ENCODE measurements around the gene PRR33.
"Not testable (repeated sequence)": the region's sequence is repeated elsewhere in the genome, so short reads cannot be mapped to it uniquely, and the experiment has no call there.

Gene PRR33

DNA sequence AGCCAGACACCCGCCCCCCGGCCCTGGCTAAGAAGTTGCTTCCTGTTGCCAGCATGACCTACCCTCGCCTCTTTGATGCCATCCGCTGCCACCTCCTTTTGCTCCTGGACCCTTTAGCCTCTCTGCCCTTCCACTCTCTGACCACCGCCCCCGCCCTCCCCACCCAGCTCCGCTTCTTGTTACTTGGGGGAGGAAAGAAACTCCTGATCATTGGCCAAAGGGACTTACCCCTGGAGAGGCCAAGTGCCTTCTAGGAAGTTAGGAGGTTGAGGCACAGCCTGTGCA lies at the start of gene PRR33:
Gene PRR33, minus strand, starts transcription at position 65 of the 285 bp plus-strand sequence. CDS start 1,311 bp downstream, outside the sequence.
- DNase-seq, result no peak

DNA sequence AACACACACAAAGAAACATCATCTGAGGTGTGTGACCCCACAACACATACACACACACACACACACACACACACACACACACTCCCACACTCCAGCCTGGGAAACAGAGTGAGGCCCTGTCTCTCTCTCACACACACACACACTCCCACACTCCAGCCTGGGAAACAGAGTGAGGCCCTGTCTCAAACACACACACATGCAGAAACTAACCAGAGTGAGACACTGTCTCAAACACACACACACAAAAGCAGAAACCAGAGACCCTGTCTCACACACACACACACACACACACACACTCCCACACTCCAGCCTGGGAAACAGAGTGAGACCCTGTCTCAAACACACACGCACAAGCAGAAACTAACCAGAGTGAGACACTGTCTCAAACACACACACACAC lies 48.1 kb upstream of the PRR33 start:
- DNase-seq, result not testable (repeated sequence)

DNA sequence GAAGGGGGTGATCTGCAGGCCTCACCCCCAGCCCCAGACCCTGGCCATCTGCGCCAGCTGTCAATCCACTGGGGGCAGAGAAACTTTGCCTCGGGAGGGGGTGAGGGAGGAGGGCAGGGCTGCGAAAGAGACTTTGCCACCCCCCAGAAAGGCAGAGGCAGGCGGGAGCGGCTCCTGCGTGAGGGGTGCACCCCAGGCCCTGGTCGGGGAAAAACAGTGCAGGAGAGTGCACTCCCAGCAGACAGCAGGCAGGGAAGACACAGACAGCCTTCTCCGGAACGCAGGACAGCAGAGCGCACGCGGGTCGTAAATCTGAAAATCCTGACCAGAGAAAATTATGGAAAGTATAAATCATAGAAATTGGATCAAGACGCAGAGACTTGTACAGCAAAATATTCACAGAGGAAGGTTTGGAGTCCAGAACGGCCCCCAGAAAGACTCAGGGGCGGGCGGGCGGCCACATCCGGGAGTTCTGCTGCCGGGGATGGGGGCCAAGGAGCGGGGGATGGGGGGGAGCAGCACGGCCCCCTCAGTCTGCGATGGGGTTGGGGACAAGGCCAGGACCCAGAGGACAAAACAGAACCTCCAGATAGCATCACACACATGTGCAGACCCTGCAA lies 47.4 kb upstream of the PRR33 start:
- peak; percentile 40 for DNase-seq

DNA sequence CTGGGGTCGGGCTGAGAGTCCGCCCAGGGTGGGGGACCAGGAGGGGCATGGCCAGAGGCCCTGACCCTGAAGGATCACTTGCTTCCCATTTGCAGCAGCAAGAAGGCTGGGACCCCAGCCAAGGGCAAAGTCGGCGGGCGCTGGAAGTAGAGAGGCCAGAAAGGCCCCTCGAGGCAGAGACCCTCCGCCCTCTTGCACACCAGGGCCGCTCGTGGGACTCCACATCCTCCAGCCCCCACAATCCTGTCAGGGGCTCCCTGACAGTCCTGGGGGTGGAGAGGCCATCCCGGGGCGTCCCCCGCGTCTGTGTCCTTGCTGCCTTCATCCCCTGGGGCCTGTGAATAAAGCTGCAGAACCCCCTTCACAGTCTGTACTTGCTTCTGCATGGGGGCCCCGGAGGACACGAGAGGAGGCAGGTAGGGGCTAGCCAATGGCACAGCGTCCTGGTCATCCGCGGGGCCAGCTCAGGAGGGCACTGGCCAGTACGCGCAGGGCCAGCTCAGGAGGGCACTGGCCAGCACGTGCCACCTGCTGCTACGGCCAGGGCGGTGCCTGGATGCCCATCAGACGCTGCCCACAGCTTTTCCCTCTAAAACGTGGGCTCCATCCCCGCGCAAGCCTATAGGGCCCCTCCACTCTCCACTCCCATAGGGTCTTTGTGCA lies 46.8 kb upstream of the PRR33 start:
- no peak for DNase-seq

DNA sequence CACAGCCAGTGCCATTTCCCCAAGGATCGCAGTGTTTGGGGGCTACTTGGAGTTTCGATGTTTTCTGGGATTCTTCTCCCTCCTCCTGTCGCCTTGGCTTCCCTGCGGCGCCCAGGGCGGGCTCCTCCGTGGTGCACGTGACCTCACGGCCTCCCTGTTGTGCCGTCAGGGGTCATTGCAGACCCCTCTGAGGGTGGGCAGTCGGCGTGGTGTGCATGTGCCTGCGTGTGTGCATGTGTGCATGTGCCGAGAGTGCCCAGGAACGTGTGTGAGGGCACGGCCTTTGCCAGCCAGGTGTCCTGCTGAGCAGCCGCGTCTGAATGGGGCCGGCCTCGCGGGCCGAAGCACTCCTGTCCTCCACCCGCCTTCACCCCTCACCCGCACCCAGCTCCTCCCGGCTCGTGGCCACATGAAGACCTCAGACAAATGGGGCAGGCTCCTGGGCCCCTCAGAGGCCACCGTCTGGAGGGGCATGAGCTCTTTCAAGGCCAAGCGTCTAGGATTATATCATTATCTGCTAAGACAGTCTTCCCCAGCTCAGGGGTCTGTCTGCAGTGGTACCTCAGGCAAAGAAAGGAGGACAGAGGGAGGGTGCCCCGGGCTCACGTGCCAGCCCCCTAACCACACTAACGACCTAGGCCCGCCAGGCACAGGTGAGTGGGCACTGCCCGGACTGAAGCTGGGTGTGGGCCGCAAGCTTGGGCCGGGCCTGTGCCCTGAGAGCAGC lies 46.1 kb upstream of the PRR33 start:
- DNase-seq, result no peak

DNA sequence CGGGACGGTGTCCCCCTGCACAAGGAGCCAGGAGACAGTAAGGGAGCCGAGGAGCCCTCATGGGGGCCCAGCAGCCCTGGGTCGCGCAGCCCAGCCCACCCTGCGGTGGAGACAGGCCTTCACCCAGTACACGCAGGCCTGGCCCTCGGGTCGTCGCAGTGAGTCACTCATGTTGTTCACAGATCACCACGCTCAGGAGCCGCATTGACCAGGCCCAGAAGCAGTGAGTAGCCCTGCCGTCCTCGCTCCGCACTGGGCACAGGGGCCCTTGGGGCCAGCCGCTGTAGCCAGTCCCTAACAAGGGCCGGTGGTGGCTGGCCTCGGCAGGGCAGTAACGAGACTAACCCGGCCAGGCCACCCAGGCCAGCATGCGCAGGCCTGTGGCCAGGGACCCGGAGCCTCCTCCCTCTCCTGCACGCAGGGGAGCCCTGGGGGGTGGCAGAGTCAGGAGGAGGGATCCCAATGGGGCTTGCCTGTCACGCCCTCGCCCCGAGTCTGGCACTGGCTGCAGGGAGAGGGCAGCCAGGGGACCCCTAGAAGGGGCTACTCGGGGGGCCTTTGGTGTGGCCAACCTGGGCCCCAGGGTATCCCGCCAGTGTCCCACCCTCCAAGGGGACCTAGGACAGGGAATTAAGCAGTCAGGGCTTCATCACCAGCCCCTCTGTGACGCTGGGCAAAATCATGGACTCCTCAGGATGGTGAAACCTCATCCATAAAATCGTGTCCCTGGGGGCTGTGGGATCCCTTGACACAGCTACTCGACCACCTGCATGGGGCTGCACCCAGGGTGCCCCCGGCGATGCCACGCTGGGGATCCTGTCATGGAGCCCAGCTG lies 45.3 kb upstream of the PRR33 start:
- DNase-seq, result peak; percentile 40

DNA sequence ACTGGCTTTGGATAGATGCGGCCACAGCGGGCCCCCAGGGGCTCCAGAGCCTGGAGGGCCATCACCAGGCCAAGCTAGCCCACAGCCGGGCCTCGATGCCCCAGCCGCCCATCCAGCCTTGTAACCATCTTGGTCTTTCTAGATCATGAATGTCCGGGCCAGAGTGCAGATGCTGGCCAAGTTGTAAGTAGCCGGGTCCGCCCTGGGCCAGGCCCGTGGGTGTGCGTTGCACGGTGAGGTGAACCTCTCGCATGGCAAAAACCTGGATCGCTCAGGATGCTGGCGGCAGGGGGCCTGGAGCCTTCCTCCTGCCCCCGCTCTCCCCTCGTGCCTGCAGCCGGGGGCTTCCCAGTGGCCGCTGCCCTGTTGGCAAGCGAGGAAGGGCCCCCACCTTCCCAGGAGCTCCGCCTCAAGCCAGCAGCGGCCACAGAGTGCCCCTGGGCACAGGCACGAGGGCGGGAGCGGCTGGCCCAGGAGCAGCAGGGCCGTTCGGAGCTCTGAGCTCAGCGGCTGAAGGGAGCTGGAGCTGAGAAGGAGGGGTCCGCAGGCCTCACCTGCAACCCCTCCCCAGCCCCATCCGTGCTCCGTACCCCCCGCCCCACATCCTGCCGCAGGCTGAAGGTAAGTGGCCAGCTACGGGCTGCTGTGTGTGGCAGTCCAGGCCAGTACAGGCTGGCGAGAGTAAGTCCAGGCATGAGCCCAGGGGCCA lies 44.5 kb upstream of the PRR33 start:
- no peak for DNase-seq

DNA sequence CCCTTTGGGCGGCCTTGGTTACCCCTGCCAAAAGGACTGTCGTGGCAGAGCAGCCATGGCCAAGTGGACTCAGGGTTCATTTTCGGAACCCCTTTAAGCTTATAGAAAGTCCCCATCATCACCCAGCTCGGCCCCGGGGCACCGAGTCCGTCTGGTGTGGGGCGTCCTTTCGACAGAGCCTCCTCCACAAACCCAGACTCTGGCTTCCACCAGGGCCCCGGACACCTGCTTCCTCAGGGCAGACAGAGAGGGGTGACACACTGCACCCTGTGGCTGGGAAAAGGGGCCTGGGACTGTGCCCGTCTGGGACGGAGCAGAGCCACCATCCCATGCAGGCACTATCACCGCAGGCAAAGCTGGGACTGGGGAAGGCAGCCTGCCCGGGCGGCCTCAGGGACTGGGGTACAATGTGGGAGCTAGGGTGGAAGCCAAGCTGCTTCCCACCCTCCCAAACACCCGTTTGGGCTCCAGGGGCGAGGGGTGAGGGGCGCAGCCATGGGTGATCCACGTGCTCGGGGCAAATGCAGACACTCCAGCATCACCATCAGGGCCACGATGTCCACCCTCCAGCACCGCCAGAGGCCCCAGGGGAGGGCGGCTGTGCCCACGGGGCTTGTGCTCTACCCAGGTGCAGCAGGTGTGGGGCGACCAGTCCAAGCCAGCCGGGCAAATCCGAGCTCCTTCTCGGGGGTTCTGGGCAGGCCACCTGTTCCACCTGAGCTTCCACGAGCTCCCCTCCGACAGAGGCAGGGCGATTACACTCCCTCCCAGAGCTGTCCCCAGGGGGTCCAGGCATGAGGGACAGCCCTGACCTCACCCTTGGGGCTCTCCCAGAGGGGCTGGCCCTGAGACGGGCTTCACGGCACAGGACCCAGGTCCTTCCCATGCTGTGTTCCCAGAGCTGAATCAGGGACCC lies 43.7 kb upstream of the PRR33 start:
- no peak for DNase-seq

DNA sequence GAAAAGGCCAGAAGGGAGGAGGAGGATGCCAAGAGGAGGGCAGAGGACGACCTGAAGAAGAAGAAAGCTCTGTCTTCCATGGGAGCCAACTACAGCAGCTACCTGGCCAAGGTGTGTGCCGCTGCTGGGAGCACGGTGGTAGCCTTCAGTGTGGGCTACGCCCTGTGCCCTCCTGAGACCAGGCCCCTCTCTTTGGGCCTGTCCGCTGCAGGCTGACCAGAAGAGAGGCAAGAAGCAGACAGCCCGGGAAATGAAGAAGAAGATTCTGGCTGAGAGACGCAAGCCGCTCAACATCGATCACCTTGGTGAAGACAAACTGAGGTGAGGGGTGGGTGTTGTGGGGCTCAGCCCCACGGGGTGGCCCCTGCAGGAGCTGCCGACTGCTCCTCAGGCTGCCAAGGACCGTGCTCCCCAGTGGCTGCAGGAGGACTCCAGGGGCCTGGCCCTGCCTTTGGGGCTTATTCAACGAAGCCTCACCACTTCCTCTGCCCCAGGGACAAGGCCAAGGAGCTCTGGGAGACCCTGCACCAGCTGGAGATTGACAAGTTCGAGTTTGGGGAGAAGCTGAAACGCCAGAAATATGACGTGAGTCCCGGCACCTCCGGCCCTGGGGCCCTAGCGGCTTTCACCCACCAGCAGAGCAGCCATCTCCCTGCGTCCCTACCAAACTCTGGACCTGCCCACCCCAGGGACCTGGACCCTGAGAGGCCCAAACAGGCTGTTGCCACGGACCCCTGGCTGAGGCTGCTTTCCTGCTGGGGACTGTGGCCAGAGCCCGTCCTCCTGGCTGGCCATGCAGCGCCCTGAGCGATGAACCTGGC lies 42.9 kb upstream of the PRR33 start:
- DNase-seq, result no peak

DNA sequence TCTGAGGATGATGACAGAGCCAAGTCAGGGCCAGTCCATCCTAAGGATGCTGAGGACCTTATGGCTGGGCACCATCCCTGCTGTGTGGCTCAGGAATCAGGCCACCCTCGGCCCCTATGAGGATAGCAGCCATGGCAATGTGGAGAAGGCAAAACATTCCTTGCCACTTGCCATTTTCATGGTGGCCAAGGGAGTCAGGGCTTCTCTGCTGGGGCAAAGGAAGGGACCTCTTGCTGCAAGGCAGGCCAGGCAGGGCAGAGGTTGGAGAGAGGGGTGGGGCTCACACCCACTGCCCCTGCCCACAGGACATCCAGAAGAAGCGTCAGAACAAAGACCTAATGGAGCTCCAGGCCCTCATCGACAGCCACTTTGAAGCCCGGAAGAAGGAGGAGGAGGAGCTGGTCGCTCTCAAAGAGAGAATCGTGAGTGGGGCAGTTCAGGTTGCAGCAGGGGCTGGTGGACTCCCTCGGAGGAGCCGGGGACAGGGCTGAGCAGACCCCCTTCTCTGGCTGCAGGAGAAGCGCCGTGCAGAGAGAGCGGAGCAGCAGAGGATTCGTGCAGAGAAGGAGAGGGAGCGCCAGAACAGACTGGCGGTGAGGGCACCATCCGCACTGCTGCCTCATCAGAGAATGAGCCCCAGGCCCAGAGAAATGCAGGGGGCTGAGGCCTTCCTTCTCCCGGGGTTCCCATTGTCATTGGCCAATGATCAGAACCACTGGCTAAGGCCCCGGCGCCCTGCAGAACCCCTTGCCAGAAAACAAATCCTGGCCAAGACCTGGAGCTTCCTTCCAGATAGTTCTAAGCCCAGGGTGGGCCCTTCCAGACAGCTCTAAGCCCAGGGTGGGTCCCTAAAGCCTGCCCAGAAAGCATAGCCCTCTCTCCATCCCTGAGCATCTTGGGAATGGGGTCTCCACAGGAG lies 42.0 kb upstream of the PRR33 start:
- no peak for DNase-seq

DNA sequence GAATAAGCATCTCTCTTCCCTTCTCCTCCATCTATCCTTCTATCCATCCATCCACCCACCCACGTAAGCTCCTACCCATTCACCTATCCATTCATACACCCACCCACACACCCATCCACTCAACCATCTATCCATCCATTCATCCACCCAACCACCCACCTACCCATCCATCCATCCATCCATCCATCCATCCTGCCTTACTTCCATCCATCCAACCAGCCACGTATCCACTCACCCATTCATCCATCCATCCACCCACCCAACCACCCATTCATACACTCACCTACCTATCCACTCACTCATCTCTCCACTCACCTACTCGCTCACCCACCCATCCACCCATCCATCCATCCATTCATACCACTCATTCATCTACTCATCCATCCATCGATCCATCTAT lies 41.0 kb upstream of the PRR33 start:
- no peak for DNase-seq

DNA sequence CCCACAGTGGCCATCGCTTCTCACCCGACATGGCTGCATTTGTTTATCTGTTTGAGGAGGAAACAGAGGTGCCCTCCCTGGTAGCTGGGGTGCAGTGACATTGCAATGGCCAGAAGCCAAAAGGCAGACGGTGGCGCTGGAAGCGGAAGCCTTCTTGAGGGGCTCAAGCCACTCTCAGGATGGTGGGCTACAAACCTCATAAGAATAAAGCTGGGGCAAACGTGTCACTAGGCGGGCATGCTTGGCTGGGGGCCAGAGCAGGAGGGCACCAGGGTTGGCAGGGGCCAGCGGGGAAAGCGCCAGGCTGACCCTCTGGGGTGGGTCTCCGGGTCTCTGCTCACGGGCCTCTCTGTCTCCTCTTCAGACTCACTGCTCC lies 40.4 kb upstream of the PRR33 start:
- DNase-seq, result no peak

DNA sequence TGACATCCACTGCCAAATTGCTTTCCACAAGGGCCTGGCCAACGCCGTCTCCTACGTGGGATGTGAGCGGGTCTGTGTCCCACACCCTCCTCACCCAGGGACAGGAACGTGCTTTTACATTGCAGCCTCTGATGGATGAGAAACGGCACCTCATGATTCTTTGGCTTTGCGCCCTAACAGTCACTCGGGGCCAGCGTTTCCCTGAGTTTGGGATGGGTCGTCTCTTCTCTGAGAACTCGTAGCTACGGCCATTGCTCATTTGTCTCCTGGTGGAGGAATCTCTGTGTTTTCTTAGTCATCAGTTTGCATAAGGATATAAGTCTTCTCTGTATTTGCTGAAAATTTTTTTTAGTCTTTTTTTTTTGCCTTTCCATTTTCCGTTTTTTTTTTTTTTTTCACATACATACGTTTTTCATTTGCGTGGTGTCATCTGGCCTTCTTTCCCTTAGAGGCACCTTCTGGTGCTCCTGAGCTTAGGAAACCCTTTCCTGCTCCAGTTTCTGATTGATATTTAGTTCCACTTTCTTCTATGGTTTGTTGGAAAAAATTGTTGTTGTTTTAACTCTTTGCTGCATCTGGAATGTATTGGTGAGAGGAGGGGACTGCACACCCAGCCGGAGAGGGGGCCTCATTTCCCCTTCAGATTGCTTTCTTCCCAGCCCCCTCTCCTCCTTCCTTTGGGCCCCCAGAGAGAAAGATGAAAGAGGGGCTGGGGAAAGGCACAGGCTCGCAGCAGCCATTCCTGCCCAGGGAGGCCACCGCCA lies 39.8 kb upstream of the PRR33 start:
- no peak for DNase-seq

DNA sequence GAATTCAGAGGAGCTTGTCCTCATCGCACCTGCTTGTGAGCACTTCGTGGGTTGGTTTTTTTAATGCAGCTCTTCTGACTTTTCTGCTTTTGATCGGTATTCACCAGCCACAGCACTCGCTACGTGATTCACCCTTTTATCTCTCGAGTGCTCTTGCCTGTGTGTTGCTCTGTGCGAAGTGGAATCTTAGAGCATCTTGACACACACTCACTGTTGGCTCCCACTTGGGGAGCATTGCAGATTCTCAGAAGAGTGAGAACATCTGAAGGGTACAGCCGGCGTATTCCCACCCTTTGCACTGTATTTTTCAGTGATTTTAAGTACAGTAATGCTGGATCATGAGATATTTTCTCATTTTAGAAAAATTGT lies 38.8 kb upstream of the PRR33 start:
- no peak for DNase-seq

DNA sequence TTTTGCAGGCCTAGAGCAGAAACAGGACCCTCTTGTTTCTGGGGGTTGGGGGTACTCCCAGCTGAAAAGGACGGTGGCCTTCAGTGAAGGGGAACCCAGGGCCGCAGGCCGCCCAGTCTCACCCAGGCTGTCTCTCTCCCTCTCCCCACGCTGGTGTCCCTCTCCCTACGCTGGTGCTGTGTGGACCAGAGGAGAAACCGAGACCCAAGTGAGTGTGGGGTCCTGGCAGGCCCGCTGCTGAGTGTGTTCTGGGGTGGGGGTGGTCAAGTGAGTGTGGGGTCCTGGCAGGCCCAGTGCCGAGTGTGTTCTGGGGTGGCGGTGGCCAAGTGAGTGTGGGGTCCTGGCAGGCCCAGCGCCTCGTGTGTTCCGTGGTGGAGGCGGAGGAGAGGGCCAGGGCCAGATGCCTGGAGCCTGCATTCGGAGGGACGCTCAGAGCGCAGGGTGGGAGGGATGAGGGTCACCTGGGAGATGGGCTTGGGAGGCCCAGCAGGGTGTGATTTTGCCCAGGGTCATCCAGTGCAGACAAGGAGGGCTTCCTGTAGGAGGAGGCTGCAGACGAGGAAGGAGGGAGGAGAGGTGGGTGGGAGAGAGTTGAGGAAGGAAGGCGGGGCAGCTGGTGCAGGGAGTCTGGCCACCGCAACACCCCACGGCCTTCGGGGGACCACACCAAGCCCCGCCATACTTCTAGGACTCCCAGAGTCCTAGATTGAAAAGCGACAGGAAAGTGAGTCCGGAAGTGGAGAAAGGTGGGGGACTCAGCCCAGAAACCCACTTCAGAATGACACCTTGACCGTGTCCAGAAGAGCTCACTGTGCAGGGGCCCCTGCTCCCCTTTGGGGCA lies 38.1 kb upstream of the PRR33 start:
- no peak for DNase-seq

DNA sequence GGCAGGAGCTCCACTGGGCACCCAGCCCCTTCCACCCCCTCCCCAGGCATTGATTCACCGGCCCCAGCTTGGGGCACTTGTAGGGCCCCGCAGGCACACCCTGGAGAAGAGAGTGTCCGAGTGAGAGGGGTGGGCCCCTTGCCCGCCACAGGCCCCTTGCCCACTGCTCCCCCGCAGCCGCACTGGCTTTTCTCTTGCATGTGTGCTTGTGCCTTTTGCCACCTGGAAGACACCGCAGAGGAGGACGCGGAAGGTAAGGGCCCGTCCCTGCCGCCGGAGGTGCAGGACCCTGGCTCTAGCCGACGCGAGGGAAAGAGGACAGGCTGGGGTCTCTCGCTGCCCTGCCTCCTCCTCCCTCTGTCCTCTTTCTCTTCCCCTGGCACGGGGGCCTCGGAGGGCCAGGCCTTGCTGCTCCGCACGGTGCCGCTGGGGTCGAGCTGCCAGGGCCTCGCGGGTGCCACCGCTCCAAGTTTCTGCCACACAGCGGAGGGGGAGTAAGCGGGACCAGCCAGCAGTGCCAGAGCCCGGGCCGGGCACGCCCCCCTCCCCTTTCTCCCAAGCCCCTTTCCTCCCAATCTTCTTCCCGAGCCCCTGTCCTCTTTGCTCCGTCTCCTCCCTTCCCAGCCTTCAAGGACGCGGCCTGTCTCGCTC lies 37.3 kb upstream of the PRR33 start:
- no peak for DNase-seq

DNA sequence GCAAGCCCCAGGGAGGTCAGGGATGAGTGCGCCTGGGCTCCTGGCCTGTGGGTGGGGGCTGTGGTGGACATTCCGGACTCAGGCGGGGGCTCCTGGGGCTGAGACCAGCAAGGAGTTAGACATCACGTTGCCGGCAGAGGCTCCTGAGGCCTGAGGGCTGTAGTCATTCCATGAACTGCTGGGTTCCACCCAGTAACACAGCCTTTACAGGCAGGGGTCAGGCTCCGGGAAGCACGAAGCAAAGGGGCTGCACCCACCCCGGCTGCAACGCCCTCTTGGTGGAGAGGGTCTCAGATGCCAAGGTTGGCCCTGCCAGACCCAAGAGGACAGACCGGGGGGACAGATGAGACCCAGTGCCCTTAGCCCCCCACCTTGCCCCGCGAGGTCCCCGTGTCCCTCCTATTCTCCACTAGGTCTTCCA lies 36.8 kb upstream of the PRR33 start:
- no peak for DNase-seq

Measured in DMS53 (cell line).